Keratinocyte (primary cell): ENCODE data around the gene TMEM50A. TPM values are rescaled to one million over a fixed set of nuclear protein-coding genes. Genes with fewer than 3 reads are reported as not detected.
"Not testable (repeated sequence)": the region's sequence is repeated elsewhere in the genome, so short reads cannot be mapped to it uniquely, and the experiment has no call there.

ENCODE experiments used
- DNase-seq: peaks from one replicate; pipeline ENCODE4 v3.0.0-alpha.2; 2011; ENCODE audit warnings: low read depth, missing footprints, low spot score
- FAIRE-seq: peaks from 2 replicates; lab custom pipeline; 2011; peaks lifted over from hg19 to GRCh38; lab: Jason Lieb, UNC
- H2AFZ ChIP-seq: 2 replicates; pipeline ENCODE4 v1.6.0; 2012; ENCODE audit warnings: low read length, control low read depth, inconsistent platforms; ENCODE audit not compliant: control insufficient read depth
- H3K27ac ChIP-seq: 2 replicates; pipeline ENCODE4 v1.5.1; 2011; ENCODE audit warnings: low read length; ENCODE audit not compliant: control insufficient read depth, insufficient read depth
- H3K27me3 ChIP-seq: 3 replicates; pipeline ENCODE4 v1.6.0; 2011; ENCODE audit warnings: low read length; ENCODE audit not compliant: control insufficient read depth, insufficient read depth; ENCODE audit errors: extremely low read depth
- H3K36me3 ChIP-seq, 2 experiments: 2 replicates in 1 of 2; 3 replicates in 1 of 2; pipeline ENCODE4 v1.5.1; 2011; ENCODE audit warnings: low read length in 2 of 2, mild to moderate bottlenecking in 1 of 2; ENCODE audit not compliant: control insufficient read depth in 2 of 2, insufficient read depth in 2 of 2; ENCODE audit errors: extremely low read depth in 1 of 2
- H3K4me1 ChIP-seq: 3 replicates; pipeline ENCODE4 v1.5.1; 2011; ENCODE audit warnings: low read length; ENCODE audit not compliant: control insufficient read depth, insufficient read depth; ENCODE audit errors: extremely low read depth
- H3K4me2 ChIP-seq: 3 replicates; pipeline ENCODE4 v1.6.0; 2011; ENCODE audit warnings: low read depth, low read length; ENCODE audit not compliant: control insufficient read depth, insufficient read depth; ENCODE audit errors: extremely low read depth
- H3K4me3 ChIP-seq, 3 experiments: fragments of 200-600 bp in 1 of 3; sonication (generic) in 1 of 3; 2 replicates in 2 of 3; 3 replicates in 1 of 3; pipeline ENCODE4 v1.5.1; 2011 to 2016; ENCODE audit warnings: low read length in 3 of 3, mild to moderate bottlenecking in 3 of 3, control low read depth in 2 of 3, inconsistent platforms in 1 of 3, low read depth in 1 of 3, mixed read lengths in 1 of 3, mixed run types in 1 of 3, moderate library complexity in 1 of 3; ENCODE audit not compliant: control insufficient read depth in 2 of 3, insufficient read depth in 2 of 3; ENCODE audit errors: extremely low read depth in 1 of 3
- H3K79me2 ChIP-seq: 2 replicates; pipeline ENCODE4 v1.6.0; 2012; ENCODE audit warnings: low read length; ENCODE audit not compliant: control insufficient read depth, insufficient read depth
- H3K9ac ChIP-seq: 3 replicates; pipeline ENCODE4 v1.6.0; 2011; ENCODE audit warnings: low read length; ENCODE audit not compliant: control insufficient read depth, insufficient read depth; ENCODE audit errors: extremely low read depth
- H3K9me1 ChIP-seq: 3 replicates; pipeline ENCODE4 v1.6.0; 2011; ENCODE audit warnings: low read length; ENCODE audit not compliant: control insufficient read depth, insufficient read depth; ENCODE audit errors: extremely low read depth
- H3K9me3 ChIP-seq: 2 replicates; pipeline ENCODE4 v1.5.1; 2012; ENCODE audit warnings: low read depth, low read length; ENCODE audit not compliant: control insufficient read depth
- H4K20me1 ChIP-seq: 3 replicates; pipeline ENCODE4 v1.6.0; 2011; ENCODE audit warnings: low read length; ENCODE audit not compliant: control insufficient read depth, insufficient read depth; ENCODE audit errors: extremely low read depth
- CTCF ChIP-seq, 3 experiments: IDR thresholded peaks in 1 of 3; conservative IDR thresholded peaks in 1 of 3; optimal IDR thresholded peaks in 1 of 3; 2 replicates in 2 of 3; 3 replicates in 1 of 3; pipeline versions ENCODE3 to v1.5.1; 2011; ENCODE audit warnings: low read length in 3 of 3, mild to moderate bottlenecking in 3 of 3, moderate library complexity in 2 of 3, control low read depth in 1 of 3, inconsistent platforms in 1 of 3; ENCODE audit not compliant: insufficient read depth in 2 of 3; ENCODE audit errors: extremely low read depth in 1 of 3
- EZH2 ChIP-seq: IDR thresholded peaks from one replicate; pipeline ENCODE4 v1.6.1; 2012; ENCODE audit warnings: inconsistent platforms, mild to moderate bottlenecking, low read length, moderate library complexity
- dilution Hi-C: fragments of 300-500 bp; cut with MboI; formaldehyde crosslinking; loops from one replicate; pipeline ENCODE4 v1.7.0; 2020; ENCODE audit warnings: low sequenced_read_pairs; ENCODE audit not compliant: extremely low pct_ligation_motif_present
- polyA plus RNA-seq, 5 experiments: library from polyadenylated mRNA; depleted of rRNA in 3 of 5; stranded (reverse) in 3 of 5; stranded (forward) in 1 of 5; unstranded in 1 of 5; fragments of >200 nt; gene quantifications; 1 replicate in 1 of 5; 2 replicates in 3 of 5; 3 replicates in 1 of 5; pipeline versions ENCODE4 v1.2.1 to v1.2.3, GENCODE V29; 2011 to 2012; ENCODE audit warnings: missing spikeins in 2 of 5, low read depth in 1 of 5, low replicate concordance in 1 of 5

The TMEM50A gene
- polyA plus RNA-seq, 1 donor (not counting 4 experiments of a cell fraction or from before 2014, with no cell fraction given) = 166 TPM

GRCh38 chr1:25369241-25369640 lies 31.1 kb downstream of the TMEM50A start:
- dilution Hi-C loops = no loop called here
- H3K9me1 ChIP-seq = no peaks in the 10 kb centered on the region
- H3K4me3 ChIP-seq = no peak overlapping the region
- H3K27me3 ChIP-seq = no peaks in the 10 kb centered on the region
- H4K20me1 ChIP-seq = no peaks in the 10 kb centered on the region
- DNase-seq (no peak), FAIRE-seq (no peak)
- H3K9ac ChIP-seq = no peak overlapping the region
- H3K27ac ChIP-seq = no peak overlapping the region
- H3K4me1 ChIP-seq = peaks cover 2% of the 10 kb centered on the region
- no peaks in the 10 kb centered on the region for H3K9me3 ChIP-seq
- no peak overlapping the region for H3K4me2 ChIP-seq
- H3K36me3 ChIP-seq = no peaks in the 10 kb centered on the region
- H3K79me2 ChIP-seq = no peaks in the 10 kb centered on the region
- H2AFZ ChIP-seq = no peak overlapping the region
- TF ChIP-seq CTCF (optimal IDR thresholded peaks at IDR 0.05 in 1 of 3, IDR thresholded peaks at IDR 0.05 in 1 of 3, conservative IDR thresholded peaks at IDR 0.05 in 1 of 3; ENCODE audit: extremely low read depth in 1 of 3, insufficient read depth in 2 of 3, low read length in 3 of 3) (no peak), EZH2 (no peak)

- H3K4me1 ChIP-seq, H3K27me3 ChIP-seq, H3K4me3 ChIP-seq, H2AFZ ChIP-seq, dilution Hi-C loops, H3K9me1 ChIP-seq, H3K9me3 ChIP-seq, DNase-seq, FAIRE-seq, H3K36me3 ChIP-seq, H3K79me2 ChIP-seq, H3K4me2 ChIP-seq, H3K9ac ChIP-seq, H4K20me1 ChIP-seq, H3K27ac ChIP-seq: not testable (repeated sequence)
These were observed 31.6 kb downstream of the TMEM50A start for GRCh38 chr1:25369691-25370271.

GRCh38 chr1:25371757-25372156 lies 33.6 kb downstream of the TMEM50A start:
- dilution Hi-C loops, H3K9me3 ChIP-seq, FAIRE-seq, H3K4me1 ChIP-seq, H3K36me3 ChIP-seq, H3K27ac ChIP-seq, H3K4me2 ChIP-seq, H3K9me1 ChIP-seq, H3K79me2 ChIP-seq, H3K27me3 ChIP-seq, H3K4me3 ChIP-seq, H3K9ac ChIP-seq, H2AFZ ChIP-seq, H4K20me1 ChIP-seq: not testable (repeated sequence)
- peak; percentile 19 for DNase-seq

DNA sequence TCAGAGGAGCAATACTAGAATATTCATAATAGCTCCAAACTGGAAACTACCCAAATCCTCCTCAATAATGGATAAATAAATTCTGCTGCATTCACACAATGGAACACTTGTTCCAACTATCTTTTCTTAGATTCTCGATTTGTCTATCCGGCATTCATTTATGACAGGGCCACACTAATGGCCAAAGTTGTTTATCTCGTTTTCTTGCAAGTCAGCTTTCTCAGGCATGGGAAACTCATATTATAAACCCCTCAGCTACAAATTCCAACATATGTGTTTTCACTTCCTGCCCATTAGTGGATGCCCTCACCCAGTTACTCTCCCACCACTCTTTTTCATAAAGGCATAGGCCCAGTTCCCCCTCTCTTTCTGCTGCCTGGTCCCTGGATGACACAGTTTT lies 40.2 kb downstream of the TMEM50A start:
- H3K9me1 ChIP-seq, H3K9me3 ChIP-seq, DNase-seq, H2AFZ ChIP-seq, H3K4me2 ChIP-seq, H3K4me3 ChIP-seq, H3K36me3 ChIP-seq, H3K4me1 ChIP-seq, H3K27ac ChIP-seq, H3K79me2 ChIP-seq, dilution Hi-C loops, FAIRE-seq, H3K9ac ChIP-seq, H4K20me1 ChIP-seq, H3K27me3 ChIP-seq: not testable (repeated sequence)
